GM12878 (cell line): ENCODE measurements around the gene KMT2B. TPM values are rescaled to one million over a fixed set of nuclear protein-coding genes. Genes with fewer than 3 reads are reported as not detected.

Source experiments
- EGR1 ChIP-seq, 2 experiments: IDR thresholded peaks; 1 replicate in 1 of 2; 2 replicates in 1 of 2; pipeline ENCODE4 v1.6.1; 2011 to 2012; ENCODE audit warnings: low read depth in 2 of 2, low read length in 2 of 2, borderline replicate concordance in 1 of 2, mild to moderate bottlenecking in 1 of 2, moderate library complexity in 1 of 2
- FOXM1 ChIP-seq: IDR thresholded peaks from 2 replicates; pipeline ENCODE4 v1.6.1; 2012; ENCODE audit warnings: low read depth, mild to moderate bottlenecking, inconsistent platforms, low read length, moderate library complexity
- HDAC2 ChIP-seq: fragments of 200-600 bp; sonication (generic); IDR thresholded peaks from 2 replicates; pipeline ENCODE4 v1.6.1; 2017
- LARP7 ChIP-seq: fragments of 450-650 bp; IDR thresholded peaks from 2 replicates; pipeline ENCODE4 v1.6.1; 2017; ENCODE audit warnings: mild to moderate bottlenecking
- MYB ChIP-seq: fragments of 150-350 bp; IDR thresholded peaks from 2 replicates; pipeline ENCODE4 v1.6.1; 2014; ENCODE audit warnings: mild to moderate bottlenecking, low read depth, low read length, borderline replicate concordance
- NFXL1 ChIP-seq: fragments of 450-650 bp; IDR thresholded peaks from 2 replicates; pipeline ENCODE4 v1.6.1; 2017; ENCODE audit warnings: antibody characterized with exemption, mild to moderate bottlenecking, borderline replicate concordance
- NFYA ChIP-seq: IDR thresholded peaks from 2 replicates; pipeline ENCODE4 v1.6.1; 2011; ENCODE audit warnings: low read depth, mild to moderate bottlenecking, low read length, improper control_type of control experiment, borderline replicate concordance
- PML ChIP-seq: IDR thresholded peaks from 2 replicates; pipeline ENCODE4 v1.6.1; 2012; ENCODE audit warnings: low read length, inconsistent platforms
- RB1 ChIP-seq: fragments of 450-650 bp; formaldehyde crosslinking; IDR thresholded peaks from 2 replicates; pipeline ENCODE4 v1.6.1; 2017; ENCODE audit warnings: mild to moderate bottlenecking, borderline replicate concordance
- RFX5 ChIP-seq: IDR thresholded peaks from 2 replicates; pipeline ENCODE4 v1.6.1; 2011; ENCODE audit warnings: low read depth, low read length, improper control_type of control experiment
- SMARCA5 ChIP-seq: fragments of 450-650 bp; IDR thresholded peaks from 2 replicates; pipeline ENCODE4 v1.6.1; 2017; ENCODE audit warnings: mild to moderate bottlenecking
- TCF7 ChIP-seq: IDR thresholded peaks from 2 replicates; pipeline ENCODE4 v1.6.1; 2014; ENCODE audit warnings: antibody characterized with exemption, borderline replicate concordance
- WRNIP1 ChIP-seq: IDR thresholded peaks from 2 replicates; pipeline ENCODE4 v1.6.1; 2011; ENCODE audit warnings: low read depth, low read length, improper control_type of control experiment, borderline replicate concordance
- ZNF622 ChIP-seq: fragments of 450-650 bp; IDR thresholded peaks from 2 replicates; pipeline ENCODE4 v1.6.1; 2017; ENCODE audit warnings: mild to moderate bottlenecking, inconsistent platforms
- ZSCAN29 ChIP-seq: fragments of 450-650 bp; IDR thresholded peaks from 2 replicates; pipeline ENCODE4 v1.6.1; 2017; ENCODE audit warnings: mild to moderate bottlenecking, moderate library complexity
- polyA plus RNA-seq, 11 experiments: library from polyadenylated mRNA; depleted of rRNA in 4 of 11; unstranded in 6 of 11; stranded (reverse) in 5 of 11; fragments of >200 nt; fragmentation: Nextera tagmentation in 4 of 11; fragmentation: Illumina TruSeq in 1 of 11; extraction: Ambion mirVana in 4 of 11; extraction: Trizol in 1 of 11; gene quantifications; 1 replicate in 1 of 11; 2 replicates in 10 of 11; pipeline versions ENCODE4 v1.2.1 to v1.2.3, GENCODE V29; 2011 to 2016; ENCODE audit warnings: inconsistent platforms in 2 of 11, missing spikeins in 2 of 11, low read depth in 1 of 11
- total RNA-seq, 4 experiments: library from RNA; depleted of rRNA in 3 of 4; stranded (reverse); fragments of >200 nt in 3 of 4; fragmentation: Illumina TruSeq in 1 of 4; extraction: Trizol in 1 of 4; gene quantifications; 2 replicates each; pipeline versions ENCODE4 v1.2.1 to v1.2.3, GENCODE V29; 2013 to 2021
- TF ChIP-seq, protein P1 (sequence below): fragments of 450-650 bp; IDR thresholded peaks from 2 replicates; pipeline ENCODE4 v1.6.1; 2016; ENCODE audit warnings: mild to moderate bottlenecking, moderate library complexity, borderline replicate concordance
- TF ChIP-seq, protein P2 (sequence below): fragments of 450-650 bp; IDR thresholded peaks from 2 replicates; pipeline ENCODE4 v1.6.1; 2018; ENCODE audit warnings: borderline replicate concordance, mild to moderate bottlenecking; ENCODE audit not compliant: partially characterized antibody
- TF ChIP-seq, protein P3 (sequence below): IDR thresholded peaks from 2 replicates; pipeline ENCODE4 v1.6.1; 2012; ENCODE audit warnings: improper control_type of control experiment, low read depth, low read length; ENCODE audit not compliant: insufficient replicate concordance

Gene KMT2B
- total and polyA plus RNA-seq, 10 of the 15 experiments (the other 5 are each of a cell fraction or from before 2014, with no cell fraction given): 0.71 to 35.6 (median 6.0) TPM

DNA sequence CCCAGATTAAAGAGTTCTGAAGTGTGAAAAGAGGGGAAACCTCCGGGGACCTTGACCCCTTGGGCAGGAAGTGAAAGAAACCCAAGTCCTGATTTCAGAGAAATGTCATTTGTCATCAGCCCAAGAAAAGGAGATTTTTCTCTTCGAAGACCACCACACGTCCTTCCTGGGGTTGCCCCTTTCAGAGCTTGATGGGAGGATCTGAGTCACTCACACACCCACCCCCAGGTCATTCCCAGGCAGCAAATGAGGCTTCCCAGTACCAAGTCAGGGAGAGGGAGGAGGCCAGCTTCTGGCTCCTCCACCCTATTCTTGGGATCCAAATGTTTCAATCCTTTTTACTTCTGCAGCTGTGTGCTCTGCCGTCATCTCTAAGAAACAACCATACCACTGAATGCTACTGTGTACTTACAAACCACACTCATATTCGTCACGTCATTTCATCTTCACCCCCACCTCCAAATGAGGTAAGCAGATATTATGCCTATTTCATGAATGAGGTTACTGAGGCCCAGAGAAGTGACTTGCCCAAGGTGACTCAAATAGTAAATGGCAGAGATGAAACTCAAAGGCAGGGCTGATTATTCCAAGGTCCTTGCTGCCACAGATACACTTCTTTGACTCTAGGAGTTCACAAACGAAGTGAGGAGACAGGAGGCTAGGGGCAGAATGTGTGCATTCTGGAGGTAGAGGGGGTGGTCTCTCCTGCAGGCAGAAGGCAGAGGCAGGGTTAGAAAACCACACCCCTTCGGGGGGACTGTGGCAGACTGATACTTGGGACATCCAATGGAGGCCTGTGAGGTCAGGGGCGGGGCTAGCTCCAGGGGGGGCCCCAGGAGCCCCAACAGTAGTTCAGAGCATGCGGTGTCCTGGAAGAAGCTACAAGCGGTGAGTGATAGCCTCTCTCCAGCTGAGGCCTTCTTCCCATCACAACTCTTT, 5.0 kb upstream of the KMT2B start (continued):
- peak; percentile 57; the same call in 1 of the 2 replicates for TF ChIP-seq PML
- no peak for TF ChIP-seq ZNF622
- TF ChIP-seq, protein P1, sequence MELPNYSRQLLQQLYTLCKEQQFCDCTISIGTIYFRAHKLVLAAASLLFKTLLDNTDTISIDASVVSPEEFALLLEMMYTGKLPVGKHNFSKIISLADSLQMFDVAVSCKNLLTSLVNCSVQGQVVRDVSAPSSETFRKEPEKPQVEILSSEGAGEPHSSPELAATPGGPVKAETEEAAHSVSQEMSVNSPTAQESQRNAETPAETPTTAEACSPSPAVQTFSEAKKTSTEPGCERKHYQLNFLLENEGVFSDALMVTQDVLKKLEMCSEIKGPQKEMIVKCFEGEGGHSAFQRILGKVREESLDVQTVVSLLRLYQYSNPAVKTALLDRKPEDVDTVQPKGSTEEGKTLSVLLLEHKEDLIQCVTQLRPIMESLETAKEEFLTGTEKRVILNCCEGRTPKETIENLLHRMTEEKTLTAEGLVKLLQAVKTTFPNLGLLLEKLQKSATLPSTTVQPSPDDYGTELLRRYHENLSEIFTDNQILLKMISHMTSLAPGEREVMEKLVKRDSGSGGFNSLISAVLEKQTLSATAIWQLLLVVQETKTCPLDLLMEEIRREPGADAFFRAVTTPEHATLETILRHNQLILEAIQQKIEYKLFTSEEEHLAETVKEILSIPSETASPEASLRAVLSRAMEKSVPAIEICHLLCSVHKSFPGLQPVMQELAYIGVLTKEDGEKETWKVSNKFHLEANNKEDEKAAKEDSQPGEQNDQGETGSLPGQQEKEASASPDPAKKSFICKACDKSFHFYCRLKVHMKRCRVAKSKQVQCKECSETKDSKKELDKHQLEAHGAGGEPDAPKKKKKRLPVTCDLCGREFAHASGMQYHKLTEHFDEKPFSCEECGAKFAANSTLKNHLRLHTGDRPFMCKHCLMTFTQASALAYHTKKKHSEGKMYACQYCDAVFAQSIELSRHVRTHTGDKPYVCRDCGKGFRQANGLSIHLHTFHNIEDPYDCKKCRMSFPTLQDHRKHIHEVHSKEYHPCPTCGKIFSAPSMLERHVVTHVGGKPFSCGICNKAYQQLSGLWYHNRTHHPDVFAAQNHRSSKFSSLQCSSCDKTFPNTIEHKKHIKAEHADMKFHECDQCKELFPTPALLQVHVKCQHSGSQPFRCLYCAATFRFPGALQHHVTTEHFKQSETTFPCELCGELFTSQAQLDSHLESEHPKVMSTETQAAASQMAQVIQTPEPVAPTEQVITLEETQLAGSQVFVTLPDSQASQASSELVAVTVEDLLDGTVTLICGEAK: no peak
- no peak for TF ChIP-seq NFYA
- TF ChIP-seq NFXL1: no peak
- TF ChIP-seq, protein P2, sequence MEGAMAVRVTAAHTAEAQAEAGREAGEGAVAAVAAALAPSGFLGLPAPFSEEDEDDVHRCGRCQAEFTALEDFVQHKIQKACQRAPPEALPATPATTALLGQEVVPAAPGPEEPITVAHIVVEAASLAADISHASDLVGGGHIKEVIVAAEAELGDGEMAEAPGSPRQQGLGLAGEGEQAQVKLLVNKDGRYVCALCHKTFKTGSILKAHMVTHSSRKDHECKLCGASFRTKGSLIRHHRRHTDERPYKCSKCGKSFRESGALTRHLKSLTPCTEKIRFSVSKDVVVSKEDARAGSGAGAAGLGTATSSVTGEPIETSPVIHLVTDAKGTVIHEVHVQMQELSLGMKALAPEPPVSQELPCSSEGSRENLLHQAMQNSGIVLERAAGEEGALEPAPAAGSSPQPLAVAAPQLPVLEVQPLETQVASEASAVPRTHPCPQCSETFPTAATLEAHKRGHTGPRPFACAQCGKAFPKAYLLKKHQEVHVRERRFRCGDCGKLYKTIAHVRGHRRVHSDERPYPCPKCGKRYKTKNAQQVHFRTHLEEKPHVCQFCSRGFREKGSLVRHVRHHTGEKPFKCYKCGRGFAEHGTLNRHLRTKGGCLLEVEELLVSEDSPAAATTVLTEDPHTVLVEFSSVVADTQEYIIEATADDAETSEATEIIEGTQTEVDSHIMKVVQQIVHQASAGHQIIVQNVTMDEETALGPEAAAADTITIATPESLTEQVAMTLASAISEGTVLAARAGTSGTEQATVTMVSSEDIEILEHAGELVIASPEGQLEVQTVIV: no peak
- TF ChIP-seq ZSCAN29: no peak; the same call in 1 of the 2 replicates
- TF ChIP-seq WRNIP1: no peak
- no peak; the same call in 1 of the 2 replicates for TF ChIP-seq FOXM1
- TF ChIP-seq EGR1 (IDR thresholded peaks at IDR 0.05; ENCODE audit: borderline replicate concordance in 1 of 2, low read depth in 2 of 2, low read length in 2 of 2): no peak; a peak in 1 of 3 replicates
- no peak for TF ChIP-seq HDAC2
- TF ChIP-seq LARP7: peak; percentile 48; the same call in 1 of the 2 replicates
- TF ChIP-seq RFX5: 0 out of 2 replicates have a peak, but pooled peaks have one; percentile 27
- TF ChIP-seq, protein P3, sequence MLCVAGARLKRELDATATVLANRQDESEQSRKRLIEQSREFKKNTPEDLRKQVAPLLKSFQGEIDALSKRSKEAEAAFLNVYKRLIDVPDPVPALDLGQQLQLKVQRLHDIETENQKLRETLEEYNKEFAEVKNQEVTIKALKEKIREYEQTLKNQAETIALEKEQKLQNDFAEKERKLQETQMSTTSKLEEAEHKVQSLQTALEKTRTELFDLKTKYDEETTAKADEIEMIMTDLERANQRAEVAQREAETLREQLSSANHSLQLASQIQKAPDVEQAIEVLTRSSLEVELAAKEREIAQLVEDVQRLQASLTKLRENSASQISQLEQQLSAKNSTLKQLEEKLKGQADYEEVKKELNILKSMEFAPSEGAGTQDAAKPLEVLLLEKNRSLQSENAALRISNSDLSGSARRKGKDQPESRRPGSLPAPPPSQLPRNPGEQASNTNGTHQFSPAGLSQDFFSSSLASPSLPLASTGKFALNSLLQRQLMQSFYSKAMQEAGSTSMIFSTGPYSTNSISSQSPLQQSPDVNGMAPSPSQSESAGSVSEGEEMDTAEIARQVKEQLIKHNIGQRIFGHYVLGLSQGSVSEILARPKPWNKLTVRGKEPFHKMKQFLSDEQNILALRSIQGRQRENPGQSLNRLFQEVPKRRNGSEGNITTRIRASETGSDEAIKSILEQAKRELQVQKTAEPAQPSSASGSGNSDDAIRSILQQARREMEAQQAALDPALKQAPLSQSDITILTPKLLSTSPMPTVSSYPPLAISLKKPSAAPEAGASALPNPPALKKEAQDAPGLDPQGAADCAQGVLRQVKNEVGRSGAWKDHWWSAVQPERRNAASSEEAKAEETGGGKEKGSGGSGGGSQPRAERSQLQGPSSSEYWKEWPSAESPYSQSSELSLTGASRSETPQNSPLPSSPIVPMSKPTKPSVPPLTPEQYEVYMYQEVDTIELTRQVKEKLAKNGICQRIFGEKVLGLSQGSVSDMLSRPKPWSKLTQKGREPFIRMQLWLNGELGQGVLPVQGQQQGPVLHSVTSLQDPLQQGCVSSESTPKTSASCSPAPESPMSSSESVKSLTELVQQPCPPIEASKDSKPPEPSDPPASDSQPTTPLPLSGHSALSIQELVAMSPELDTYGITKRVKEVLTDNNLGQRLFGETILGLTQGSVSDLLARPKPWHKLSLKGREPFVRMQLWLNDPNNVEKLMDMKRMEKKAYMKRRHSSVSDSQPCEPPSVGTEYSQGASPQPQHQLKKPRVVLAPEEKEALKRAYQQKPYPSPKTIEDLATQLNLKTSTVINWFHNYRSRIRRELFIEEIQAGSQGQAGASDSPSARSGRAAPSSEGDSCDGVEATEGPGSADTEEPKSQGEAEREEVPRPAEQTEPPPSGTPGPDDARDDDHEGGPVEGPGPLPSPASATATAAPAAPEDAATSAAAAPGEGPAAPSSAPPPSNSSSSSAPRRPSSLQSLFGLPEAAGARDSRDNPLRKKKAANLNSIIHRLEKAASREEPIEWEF: no peak
- no peak for TF ChIP-seq MYB
- peak; percentile 90 for TF ChIP-seq SMARCA5
- TF ChIP-seq TCF7: no peak
- TF ChIP-seq RB1: no peak
